ENCODE results near the gene CLIP4.

DNA sequence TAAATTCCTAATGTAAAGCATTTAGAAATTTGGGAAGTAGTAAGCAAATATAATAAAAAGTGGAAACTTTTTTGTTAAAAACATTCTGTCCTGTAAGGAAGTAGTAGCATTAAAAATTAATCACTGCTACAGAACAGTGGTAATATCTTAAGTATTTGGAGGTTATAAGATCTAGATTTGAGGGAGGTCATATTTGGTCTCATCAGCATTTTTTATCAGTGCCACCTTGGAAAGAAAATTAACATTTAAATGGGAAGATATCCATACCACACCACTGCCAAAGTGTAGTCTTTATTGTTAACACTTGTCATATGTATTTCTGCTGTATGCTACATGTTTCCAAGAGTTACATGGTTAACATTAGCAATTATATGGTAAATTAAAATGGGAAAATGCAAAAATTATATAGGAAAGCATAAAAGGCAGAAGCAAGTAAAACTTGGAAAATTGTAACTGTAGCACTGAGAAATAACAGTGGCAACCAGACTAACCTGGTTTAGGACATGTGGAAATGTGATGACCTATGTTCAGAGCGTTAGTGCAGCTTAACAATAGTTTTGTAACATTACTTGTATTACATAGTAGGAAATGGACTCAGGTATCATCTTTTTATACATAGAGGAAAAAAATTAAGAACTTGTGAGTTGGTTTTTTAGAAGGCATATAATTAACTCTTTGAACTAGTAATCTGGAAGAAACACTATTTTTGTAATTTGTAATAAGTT is 47.2 kb downstream of the CLIP4 start:
- TF ChIP-seq BHLHE40 (IDR thresholded peaks at IDR 0.05; ENCODE audit: low read depth, low read length) (no peak), POLR2A (IDR thresholded peaks at IDR 0.05; ENCODE audit: low read depth, low read length) (no peak), RFX5 (IDR thresholded peaks at IDR 0.05; ENCODE audit: low read depth, low read length) (no peak), RCOR1 (IDR thresholded peaks at IDR 0.05; ENCODE audit: insufficient replicate concordance, low read length) (no peak), CEBPB (IDR thresholded peaks at IDR 0.05; ENCODE audit: low read depth, low read length) (no peak), RAD21 (IDR thresholded peaks at IDR 0.05; ENCODE audit: low read length) (no peak), SMC3 (IDR thresholded peaks at IDR 0.05; ENCODE audit: low read depth, low read length) (no peak)
- TF ChIP-seq, protein P1, sequence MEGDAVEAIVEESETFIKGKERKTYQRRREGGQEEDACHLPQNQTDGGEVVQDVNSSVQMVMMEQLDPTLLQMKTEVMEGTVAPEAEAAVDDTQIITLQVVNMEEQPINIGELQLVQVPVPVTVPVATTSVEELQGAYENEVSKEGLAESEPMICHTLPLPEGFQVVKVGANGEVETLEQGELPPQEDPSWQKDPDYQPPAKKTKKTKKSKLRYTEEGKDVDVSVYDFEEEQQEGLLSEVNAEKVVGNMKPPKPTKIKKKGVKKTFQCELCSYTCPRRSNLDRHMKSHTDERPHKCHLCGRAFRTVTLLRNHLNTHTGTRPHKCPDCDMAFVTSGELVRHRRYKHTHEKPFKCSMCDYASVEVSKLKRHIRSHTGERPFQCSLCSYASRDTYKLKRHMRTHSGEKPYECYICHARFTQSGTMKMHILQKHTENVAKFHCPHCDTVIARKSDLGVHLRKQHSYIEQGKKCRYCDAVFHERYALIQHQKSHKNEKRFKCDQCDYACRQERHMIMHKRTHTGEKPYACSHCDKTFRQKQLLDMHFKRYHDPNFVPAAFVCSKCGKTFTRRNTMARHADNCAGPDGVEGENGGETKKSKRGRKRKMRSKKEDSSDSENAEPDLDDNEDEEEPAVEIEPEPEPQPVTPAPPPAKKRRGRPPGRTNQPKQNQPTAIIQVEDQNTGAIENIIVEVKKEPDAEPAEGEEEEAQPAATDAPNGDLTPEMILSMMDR (conservative IDR thresholded peaks at IDR 0.05; ENCODE audit: low read depth, low read length) = no peak
